Fibroblast of pulmonary artery (primary cell): ENCODE measurements around the gene CAMK2B.

Source experiments
- DNase-seq: peaks from one replicate; pipeline ENCODE4 v3.0.0-alpha.2; 2010; ENCODE audit warnings: low read depth
- H3K4me3 ChIP-seq: replicated peaks from 2 replicates; pipeline ENCODE4 v1.5.1; 2011; ENCODE audit warnings: low read depth, mild to moderate bottlenecking, control low read depth, low read length, moderate library complexity
- TF ChIP-seq, protein P1 (sequence below): IDR thresholded peaks from 2 replicates; pipeline ENCODE4 v1.5.1; 2011; ENCODE audit warnings: mild to moderate bottlenecking, control low read depth, low read length, inconsistent platforms; ENCODE audit errors: missing control alignments

CAMK2B gene

DNA sequence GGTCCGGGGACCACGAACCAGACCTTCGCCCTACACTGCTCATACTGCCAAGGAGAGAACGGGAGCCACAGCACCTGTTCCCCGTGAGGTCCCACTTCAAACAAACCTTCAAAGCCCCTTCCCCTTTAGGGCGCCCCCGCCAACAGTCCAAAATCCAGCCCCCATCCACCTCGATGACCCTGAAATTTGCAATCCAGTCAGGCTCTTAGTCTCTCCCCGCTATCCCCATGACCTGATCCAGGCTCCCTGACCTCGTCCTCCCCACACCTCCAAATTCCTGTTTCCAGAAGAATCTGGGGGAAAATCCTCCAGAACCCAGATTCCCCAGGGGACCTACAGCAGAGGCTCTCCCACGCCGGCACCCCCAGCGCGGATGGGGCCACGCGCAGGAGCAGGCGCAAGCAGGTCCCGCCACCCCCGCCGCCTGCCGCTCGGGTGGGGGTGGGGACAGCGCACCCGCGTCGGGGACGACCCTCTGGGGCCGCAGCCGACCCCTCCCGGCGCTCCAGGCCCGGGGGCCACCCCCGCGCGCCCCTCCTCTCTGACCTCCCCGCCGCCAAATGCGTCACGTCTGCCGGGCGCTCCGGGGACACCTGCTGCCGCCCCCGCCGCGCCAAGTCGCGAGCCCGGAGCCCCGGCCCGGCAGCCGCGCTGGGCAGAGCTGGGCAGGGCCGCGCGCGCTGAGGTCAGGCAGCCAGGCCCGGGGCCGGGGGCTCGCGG is 753 bp downstream of the CAMK2B start:
- no peak for DNase-seq
- H3K4me3 ChIP-seq = no peak overlapping the region
- TF ChIP-seq, protein P1, sequence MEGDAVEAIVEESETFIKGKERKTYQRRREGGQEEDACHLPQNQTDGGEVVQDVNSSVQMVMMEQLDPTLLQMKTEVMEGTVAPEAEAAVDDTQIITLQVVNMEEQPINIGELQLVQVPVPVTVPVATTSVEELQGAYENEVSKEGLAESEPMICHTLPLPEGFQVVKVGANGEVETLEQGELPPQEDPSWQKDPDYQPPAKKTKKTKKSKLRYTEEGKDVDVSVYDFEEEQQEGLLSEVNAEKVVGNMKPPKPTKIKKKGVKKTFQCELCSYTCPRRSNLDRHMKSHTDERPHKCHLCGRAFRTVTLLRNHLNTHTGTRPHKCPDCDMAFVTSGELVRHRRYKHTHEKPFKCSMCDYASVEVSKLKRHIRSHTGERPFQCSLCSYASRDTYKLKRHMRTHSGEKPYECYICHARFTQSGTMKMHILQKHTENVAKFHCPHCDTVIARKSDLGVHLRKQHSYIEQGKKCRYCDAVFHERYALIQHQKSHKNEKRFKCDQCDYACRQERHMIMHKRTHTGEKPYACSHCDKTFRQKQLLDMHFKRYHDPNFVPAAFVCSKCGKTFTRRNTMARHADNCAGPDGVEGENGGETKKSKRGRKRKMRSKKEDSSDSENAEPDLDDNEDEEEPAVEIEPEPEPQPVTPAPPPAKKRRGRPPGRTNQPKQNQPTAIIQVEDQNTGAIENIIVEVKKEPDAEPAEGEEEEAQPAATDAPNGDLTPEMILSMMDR = no peak

DNA sequence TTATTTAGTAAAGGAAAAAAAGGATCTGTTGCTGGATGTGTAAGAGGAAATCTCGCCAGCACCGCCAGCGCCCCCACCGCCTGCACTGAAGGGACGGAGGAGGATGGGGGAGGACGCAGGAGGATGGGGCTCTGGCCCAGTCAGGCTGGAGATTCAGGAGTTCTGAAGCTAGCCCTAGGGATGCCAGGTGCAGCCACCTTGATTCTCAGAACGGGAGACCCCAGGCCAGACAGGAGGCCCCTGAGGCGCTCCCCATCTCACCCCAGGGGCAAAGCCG is 1.3 kb downstream of the CAMK2B start:
- H3K4me3 ChIP-seq = no peak overlapping the region
- TF ChIP-seq, protein P1 = no peak
- DNase-seq = no peak

DNA sequence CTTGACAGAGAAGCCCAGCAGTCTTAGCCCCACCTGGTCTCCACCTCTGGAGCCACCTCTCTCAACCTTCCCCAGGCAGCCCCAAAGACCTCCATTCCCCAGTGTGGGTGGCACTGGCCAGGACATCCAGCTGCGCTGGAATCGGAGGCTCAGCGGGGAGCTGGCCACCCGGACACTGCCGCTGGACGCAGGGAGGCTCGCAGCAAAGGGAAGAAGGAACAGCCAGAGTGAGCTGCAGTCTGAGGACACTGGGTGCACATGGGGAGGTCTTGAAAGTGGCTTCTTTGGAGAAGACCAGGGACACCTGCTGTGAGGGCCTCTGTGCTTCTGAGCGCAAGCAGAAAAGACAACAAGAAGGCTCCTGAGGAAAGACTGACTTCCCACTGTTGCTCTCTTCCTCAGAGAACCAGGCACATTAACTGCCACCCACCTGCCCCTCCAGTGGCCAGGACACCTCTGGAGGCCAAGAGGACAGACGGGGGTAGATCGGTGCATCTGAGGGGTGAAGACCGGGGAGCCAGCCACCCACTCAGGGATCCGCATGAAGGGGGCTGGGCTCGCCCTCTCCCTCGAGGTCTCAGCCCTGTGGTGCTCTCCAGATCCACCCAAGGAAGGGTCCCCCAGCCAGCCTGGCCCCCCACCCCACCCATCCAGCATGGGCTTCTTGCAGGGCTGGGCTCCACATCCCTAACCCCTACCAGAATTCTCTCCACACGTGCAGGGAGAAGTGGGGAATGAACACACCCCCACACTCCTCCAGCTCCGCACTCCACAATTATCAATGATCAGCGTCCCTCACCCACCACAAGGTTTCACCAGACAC is 1.8 kb downstream of the CAMK2B start:
- TF ChIP-seq, protein P1 = no peak
- no peak overlapping the region for H3K4me3 ChIP-seq
- DNase-seq = no peak

DNA sequence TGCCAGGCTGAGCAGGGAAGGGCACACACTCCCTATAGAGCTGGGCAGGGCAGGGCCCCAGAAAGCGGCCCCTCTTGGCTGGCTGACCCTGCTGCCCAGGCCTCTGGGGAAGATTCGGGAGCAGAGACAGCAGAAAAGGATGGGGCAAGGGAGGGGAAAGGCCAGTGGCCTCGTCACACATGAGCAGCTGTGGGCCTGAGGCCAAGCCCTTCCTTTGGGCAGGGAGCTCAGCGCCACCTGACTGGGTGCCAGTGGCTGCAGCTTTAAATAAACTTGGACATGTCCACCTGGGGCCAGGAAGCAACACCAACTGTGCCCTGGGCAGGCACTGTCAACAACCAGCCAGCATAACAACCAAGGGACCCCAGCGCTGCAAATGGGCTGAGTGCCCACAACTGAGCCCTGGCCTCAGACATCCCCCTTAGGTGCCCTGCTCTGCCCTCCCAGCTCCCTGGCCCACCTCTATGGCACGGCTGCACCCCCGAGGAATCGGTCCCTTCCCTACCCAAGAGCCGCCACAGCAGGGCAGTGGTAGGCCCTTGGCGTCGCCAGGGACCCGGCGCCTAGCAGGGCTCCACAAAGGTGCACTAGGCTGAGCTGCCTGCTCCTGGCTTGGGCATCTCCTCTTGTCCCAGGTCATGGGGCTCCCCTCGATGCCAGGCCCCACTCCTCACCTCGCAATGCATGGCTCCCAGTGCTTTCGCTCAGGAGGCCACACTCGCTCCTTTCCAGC is 2.6 kb downstream of the CAMK2B start:
- no peak overlapping the region for H3K4me3 ChIP-seq
- no peak for DNase-seq
- TF ChIP-seq, protein P1 = no peak

DNA sequence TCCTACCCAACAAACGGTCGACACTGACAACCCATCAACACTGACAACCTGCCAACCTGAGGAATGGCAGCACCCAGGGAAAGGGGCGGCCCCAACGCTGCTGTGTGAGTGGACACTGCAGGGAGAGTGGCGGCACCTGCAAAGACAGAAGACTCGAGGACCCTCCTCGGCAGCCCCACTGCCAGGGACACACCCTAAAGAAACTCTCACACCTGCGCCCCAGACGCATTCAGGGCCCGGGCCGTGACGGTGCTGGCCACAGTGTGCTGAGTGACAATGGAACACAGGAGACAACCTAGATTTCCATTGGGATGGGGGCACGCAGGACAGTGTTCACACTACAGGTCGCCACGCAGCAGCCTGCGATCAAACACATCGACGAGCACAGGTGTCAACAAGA is 3.6 kb downstream of the CAMK2B start:
- no peak overlapping the region for H3K4me3 ChIP-seq
- TF ChIP-seq, protein P1 = no peak
- DNase-seq = no peak

DNA sequence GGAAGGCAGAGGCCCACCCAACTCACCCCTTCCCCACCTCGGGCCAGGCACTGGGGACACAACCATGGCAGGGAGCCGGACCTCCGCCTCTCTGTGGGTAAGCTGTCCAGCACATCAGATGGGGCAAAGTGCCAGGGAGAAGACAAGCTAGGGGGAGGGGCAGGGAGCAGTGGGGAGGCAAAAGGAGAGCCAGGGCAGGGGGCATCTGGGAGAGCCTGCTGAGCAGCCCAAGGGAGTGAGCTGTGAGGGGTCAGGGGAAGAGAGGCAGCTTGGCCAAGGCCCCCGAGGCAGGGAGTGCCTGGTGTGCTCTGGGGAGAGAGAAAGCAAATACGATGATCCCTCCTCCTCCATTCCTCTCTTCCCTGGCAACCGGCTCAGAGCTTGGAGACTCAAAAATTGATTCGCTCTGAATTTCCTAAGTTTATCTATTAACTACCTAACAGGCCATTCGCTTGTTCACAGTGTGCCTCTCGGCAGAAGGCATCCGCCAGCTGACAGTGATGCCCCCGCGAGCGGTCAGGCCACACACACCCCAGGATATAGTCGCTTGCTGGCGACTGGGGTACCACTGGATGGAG is 4.5 kb downstream of the CAMK2B start:
- no peak for DNase-seq
- TF ChIP-seq, protein P1 = no peak
- H3K4me3 ChIP-seq = no peak overlapping the region
